Prostate gland (tissue), 2 donors: ENCODE data around the gene F7.

ENCODE experiments used
- POLR2AphosphoS5 ChIP-seq: sonication (generic); formaldehyde crosslinking; IDR thresholded peaks from one replicate; pipeline ENCODE4 v1.6.1; 2017; ENCODE audit warnings: antibody characterized with exemption
- TF ChIP-seq, protein P1 (sequence below), 4 experiments: fragments of 200-600 bp in 2 of 4; fragments of 450-650 bp in 2 of 4; sonication (generic) in 2 of 4; IDR thresholded peaks; 1 replicate in 3 of 4; 2 replicates in 1 of 4; pipeline ENCODE4 v1.5.1; 2016 to 2019; ENCODE audit warnings: antibody characterized with exemption in 4 of 4, mild to moderate bottlenecking in 2 of 4, moderate library complexity in 2 of 4

DNA sequence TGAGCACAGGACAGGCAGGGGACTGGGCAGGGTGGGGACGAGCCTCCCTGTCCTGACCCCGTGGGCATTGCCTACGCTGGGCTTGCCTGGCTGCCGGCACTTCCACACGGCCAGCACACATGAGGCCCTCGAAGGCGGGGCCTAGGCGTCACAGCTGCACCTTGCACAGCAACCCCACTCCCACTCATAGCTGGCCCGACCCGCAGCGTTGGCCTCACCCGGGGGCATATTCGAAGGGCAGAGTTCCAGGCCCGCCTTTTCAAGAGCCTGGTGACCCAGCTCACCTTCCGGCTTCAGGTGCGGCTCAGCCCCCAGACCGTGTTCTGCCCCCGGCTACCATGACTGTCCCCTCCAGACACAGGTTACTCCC is 36.0 kb downstream of the F7 start:
- TF ChIP-seq POLR2AphosphoS5: no peak
- TF ChIP-seq, protein P1, sequence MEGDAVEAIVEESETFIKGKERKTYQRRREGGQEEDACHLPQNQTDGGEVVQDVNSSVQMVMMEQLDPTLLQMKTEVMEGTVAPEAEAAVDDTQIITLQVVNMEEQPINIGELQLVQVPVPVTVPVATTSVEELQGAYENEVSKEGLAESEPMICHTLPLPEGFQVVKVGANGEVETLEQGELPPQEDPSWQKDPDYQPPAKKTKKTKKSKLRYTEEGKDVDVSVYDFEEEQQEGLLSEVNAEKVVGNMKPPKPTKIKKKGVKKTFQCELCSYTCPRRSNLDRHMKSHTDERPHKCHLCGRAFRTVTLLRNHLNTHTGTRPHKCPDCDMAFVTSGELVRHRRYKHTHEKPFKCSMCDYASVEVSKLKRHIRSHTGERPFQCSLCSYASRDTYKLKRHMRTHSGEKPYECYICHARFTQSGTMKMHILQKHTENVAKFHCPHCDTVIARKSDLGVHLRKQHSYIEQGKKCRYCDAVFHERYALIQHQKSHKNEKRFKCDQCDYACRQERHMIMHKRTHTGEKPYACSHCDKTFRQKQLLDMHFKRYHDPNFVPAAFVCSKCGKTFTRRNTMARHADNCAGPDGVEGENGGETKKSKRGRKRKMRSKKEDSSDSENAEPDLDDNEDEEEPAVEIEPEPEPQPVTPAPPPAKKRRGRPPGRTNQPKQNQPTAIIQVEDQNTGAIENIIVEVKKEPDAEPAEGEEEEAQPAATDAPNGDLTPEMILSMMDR (IDR thresholded peaks at IDR 0.05): no peak
